GM18499 (cell line): ENCODE measurements around the gene OR5C1.
"Not testable (repeated sequence)": the region's sequence is repeated elsewhere in the genome, so short reads cannot be mapped to it uniquely, and the experiment has no call there.

ENCODE experiments used
- ATAC-seq: cut with Tn5 transposase; IDR thresholded peaks from one replicate; pipeline ENCODE4 v1.9.1; 2021; ENCODE audit warnings: moderate number of reproducible peaks; ENCODE audit not compliant: insufficient read depth, unreplicated experiment

Gene OR5C1

GRCh38 chr9:122810306-122810946, 21.7 kb downstream of the OR5C1 start:
- ATAC-seq: peak; percentile 75

GRCh38 chr9:122812736-122813135, 24.0 kb downstream of the OR5C1 start:
- ATAC-seq: no peak

- ATAC-seq: no peak
Measured at GRCh38 chr9:122814545-122814944, 25.8 kb downstream of the OR5C1 start.

- ATAC-seq: no peak
Measured at GRCh38 chr9:122815544-122815943, 26.8 kb downstream of the OR5C1 start.

GRCh38 chr9:122816163-122816867, 27.6 kb downstream of the OR5C1 start:
- ATAC-seq: no peak

GRCh38 chr9:122819326-122819725, 30.6 kb downstream of the OR5C1 start:
- no peak for ATAC-seq

GRCh38 chr9:122819791-122820489, 31.2 kb downstream of the OR5C1 start:
- no peak for ATAC-seq

- no peak for ATAC-seq
Measured at GRCh38 chr9:122820490-122820845, 31.7 kb downstream of the OR5C1 start.

- ATAC-seq: no peak
Measured at GRCh38 chr9:122821278-122821943, 32.7 kb downstream of the OR5C1 start.

GRCh38 chr9:122822056-122822455, 33.3 kb downstream of the OR5C1 start:
- ATAC-seq: no peak

GRCh38 chr9:122822938-122823337, 34.2 kb downstream of the OR5C1 start:
- no peak for ATAC-seq

- ATAC-seq: peak; percentile 12
Measured at GRCh38 chr9:122827761-122828093, 39.0 kb downstream of the OR5C1 start.

- not testable (repeated sequence) for ATAC-seq
Measured at GRCh38 chr9:122828965-122829284, 40.2 kb downstream of the OR5C1 start.

GRCh38 chr9:122832194-122832593, 43.5 kb downstream of the OR5C1 start:
- ATAC-seq: no peak

- ATAC-seq: no peak
Measured at GRCh38 chr9:122835313-122835731, 46.6 kb downstream of the OR5C1 start.

- no peak for ATAC-seq
Measured at GRCh38 chr9:122837266-122837850, 48.6 kb downstream of the OR5C1 start.

GRCh38 chr9:122838441-122838840, 49.7 kb downstream of the OR5C1 start:
- not testable (repeated sequence) for ATAC-seq
